Mesendoderm (in vitro differentiated cells): ENCODE measurements around the gene TNFAIP1.
"Not testable (repeated sequence)": the region's sequence is repeated elsewhere in the genome, so short reads cannot be mapped to it uniquely, and the experiment has no call there.

Source experiments
- DNase-seq: peaks from one replicate; pipeline ENCODE4 v3.0.0; 2013
- H2AK5ac ChIP-seq: 2 replicates; pipeline ENCODE4 v1.6.1; 2013; ENCODE audit warnings: low read length, inconsistent platforms
- H2BK120ac ChIP-seq: 2 replicates; pipeline ENCODE4 v1.6.1; 2013; ENCODE audit warnings: low read depth, mild to moderate bottlenecking, low read length, moderate library complexity, mixed read lengths
- H2BK15ac ChIP-seq: replicated peaks from 2 replicates; pipeline ENCODE4 v1.6.1; 2013; ENCODE audit warnings: low read depth, mild to moderate bottlenecking, moderate library complexity
- H2BK5ac ChIP-seq: 2 replicates; pipeline ENCODE4 v1.6.1; 2013; ENCODE audit warnings: low read length, inconsistent platforms
- H3K18ac ChIP-seq: 2 replicates; pipeline ENCODE4 v1.6.1; 2013; ENCODE audit warnings: mild to moderate bottlenecking, low read length, mixed read lengths
- H3K23ac ChIP-seq: one replicate; pipeline ENCODE4 v1.6.1; 2013; ENCODE audit warnings: low read length
- H3K27ac ChIP-seq: 2 replicates; pipeline ENCODE4 v1.5.1; 2013; ENCODE audit warnings: low read depth, mild to moderate bottlenecking, inconsistent platforms, low read length, moderate library complexity
- H3K27me3 ChIP-seq: 2 replicates; pipeline ENCODE4 v1.6.1; 2013; ENCODE audit warnings: low read length, control low read depth, mild to moderate bottlenecking, inconsistent platforms; ENCODE audit not compliant: insufficient read depth, poor library complexity
- H3K36me3 ChIP-seq: 2 replicates; pipeline ENCODE4 v1.6.1; 2013; ENCODE audit warnings: low read length, inconsistent platforms; ENCODE audit not compliant: control insufficient read depth, insufficient read depth
- H3K4ac ChIP-seq: one replicate; pipeline ENCODE4 v1.6.1; 2013; ENCODE audit warnings: low read depth, mild to moderate bottlenecking, low read length, moderate library complexity
- H3K4me1 ChIP-seq: 2 replicates; pipeline ENCODE4 v1.6.1; 2013; ENCODE audit warnings: low read depth, low read length, inconsistent platforms; ENCODE audit not compliant: control insufficient read depth
- H3K4me2 ChIP-seq: 2 replicates; pipeline ENCODE4 v1.6.1; 2013; ENCODE audit warnings: low read length
- H3K4me3 ChIP-seq: 2 replicates; pipeline ENCODE4 v1.5.1; 2013; ENCODE audit warnings: mild to moderate bottlenecking, low read length
- H3K56ac ChIP-seq: one replicate; pipeline ENCODE4 v1.6.1; 2013; ENCODE audit warnings: low read length
- H3K79me1 ChIP-seq: 2 replicates; pipeline ENCODE4 v1.6.1; 2013; ENCODE audit warnings: low read length, inconsistent platforms
- H3K79me2 ChIP-seq: 2 replicates; pipeline ENCODE4 v1.6.1; 2013; ENCODE audit warnings: mild to moderate bottlenecking, low read length; ENCODE audit not compliant: control insufficient read depth, insufficient read depth
- H3K9ac ChIP-seq: 2 replicates; pipeline ENCODE4 v1.6.1; 2013; ENCODE audit warnings: low read length, inconsistent platforms
- H4K5ac ChIP-seq: one replicate; pipeline ENCODE4 v1.6.1; 2013; ENCODE audit warnings: low read length
- H4K8ac ChIP-seq: one replicate; pipeline ENCODE4 v1.6.1; 2013; ENCODE audit warnings: low read depth, mild to moderate bottlenecking, control low read depth, low read length, moderate library complexity
- WGBS: extraction: QIAGEN DNeasy Blood & Tissue Kit; methylation state at CpG from one replicate; pipeline ENCODE4 v1.1.7; 2013; ENCODE audit warnings: low lambda C conversion rate, missing lambda C conversion rate; ENCODE audit not compliant: insufficient coverage; ENCODE audit errors: extremely low coverage; 5-methylcytosine and 5-hydroxymethylcytosine counted together

TNFAIP1 gene

DNA sequence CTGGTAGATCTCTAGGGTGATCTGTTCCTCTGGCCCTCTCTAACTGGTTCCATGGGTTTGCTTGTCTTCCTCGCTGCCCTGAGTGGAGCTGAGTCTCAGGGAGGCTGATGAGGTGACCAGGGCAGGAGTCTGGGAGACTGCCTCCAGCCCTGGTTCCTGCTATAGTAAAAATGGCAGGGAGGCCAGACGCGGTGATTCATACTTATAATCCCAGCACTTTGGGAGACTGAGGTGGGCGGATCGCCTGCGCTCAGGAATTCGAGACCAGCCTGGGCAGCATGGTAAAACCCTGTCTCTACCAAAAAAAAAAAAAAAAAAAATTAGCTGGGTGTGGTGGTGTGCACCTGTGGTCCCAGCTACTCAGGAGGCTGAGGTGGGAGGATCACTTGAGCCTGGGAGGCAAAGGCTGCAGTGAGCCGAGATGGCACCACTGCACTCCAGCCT lies 3.2 kb downstream of the TNFAIP1 start:
- not testable (repeated sequence) for H3K27ac ChIP-seq, H2BK5ac ChIP-seq
- WGBS: no CpG with 5 or more reads among the region's 8 CpGs

DNA sequence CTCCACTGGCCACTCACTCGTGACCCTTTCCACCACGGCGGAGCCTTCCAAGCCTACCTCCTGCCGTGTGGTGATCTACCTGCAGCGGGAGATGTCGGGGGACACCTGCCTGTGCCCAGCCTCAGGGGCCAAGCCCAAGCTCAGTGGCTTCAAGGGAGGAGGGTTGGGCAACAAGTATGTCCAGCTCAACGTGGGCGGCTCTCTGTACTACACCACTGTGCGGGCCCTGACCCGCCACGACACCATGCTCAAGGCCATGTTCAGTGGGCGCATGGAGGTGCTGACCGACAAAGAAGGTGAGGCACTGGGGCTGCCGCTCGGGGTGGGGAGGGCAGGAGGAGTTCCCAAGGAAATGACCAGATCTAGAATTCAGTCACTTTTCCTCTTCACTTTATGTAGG lies 3.9 kb downstream of the TNFAIP1 start:
- H3K27ac ChIP-seq: no peak overlapping the region
- no peak overlapping the region for H4K5ac ChIP-seq
- peaks cover 7% of the 10 kb centered on the region for H3K4me1 ChIP-seq
- whole genome bisulfite sequencing: no CpG with 5 or more reads among the region's 15 CpGs
- H3K27me3 ChIP-seq: no peaks in the 10 kb centered on the region
- no peak overlapping the region for H3K23ac ChIP-seq
- H2BK5ac ChIP-seq: no peak overlapping the region
- no peak overlapping the region for H2BK120ac ChIP-seq
- peaks cover 13% of the 10 kb centered on the region for H3K79me1 ChIP-seq
- H3K56ac ChIP-seq: no peak overlapping the region
- H2BK15ac ChIP-seq: no peak overlapping the region
- no peak overlapping the region for H3K4ac ChIP-seq
- H3K9ac ChIP-seq: no peak overlapping the region
- H3K18ac ChIP-seq: no peak overlapping the region
- H3K79me2 ChIP-seq: peaks cover 18% of the 10 kb centered on the region
- DNase-seq: no peak
- no peak overlapping the region for H4K8ac ChIP-seq
- peaks cover 5% of the 10 kb centered on the region for H3K36me3 ChIP-seq
- H2AK5ac ChIP-seq: no peak overlapping the region
- no peak overlapping the region for H3K4me3 ChIP-seq
- H3K4me2 ChIP-seq: no peak overlapping the region

More for the DNA sequence above, 3.2 kb downstream of the TNFAIP1 start:
- not testable (repeated sequence) for H3K4me2 ChIP-seq, H2AK5ac ChIP-seq, H3K36me3 ChIP-seq, H3K27me3 ChIP-seq, H2BK120ac ChIP-seq, H3K9ac ChIP-seq, H3K4me1 ChIP-seq, H3K56ac ChIP-seq, H3K4ac ChIP-seq, DNase-seq, H3K23ac ChIP-seq, H3K4me3 ChIP-seq, H4K5ac ChIP-seq, H4K8ac ChIP-seq, H3K18ac ChIP-seq, H2BK15ac ChIP-seq
- H3K79me1 ChIP-seq: peaks cover 16% of the 10 kb centered on the region
- peaks cover 18% of the 10 kb centered on the region for H3K79me2 ChIP-seq

GRCh38 chr17:28340374-28340773 lies 4.8 kb downstream of the TNFAIP1 start:
- Histone ChIP-seq H3K23ac (no peak overlapping the region), H3K4me1 (peaks cover 3% of the 10 kb centered on the region), H3K36me3 (peaks cover 8% of the 10 kb centered on the region), H3K4me2 (no peak overlapping the region), H3K4ac (no peak overlapping the region), H2BK5ac (no peak overlapping the region), H3K79me2 (peaks cover 18% of the 10 kb centered on the region), H4K8ac (no peak overlapping the region), H3K9ac (no peak overlapping the region), H3K18ac (no peak overlapping the region), H4K5ac (no peak overlapping the region), H2AK5ac (no peak overlapping the region), H3K4me3 (no peak overlapping the region), H3K56ac (no peak overlapping the region), H2BK15ac (no peak overlapping the region), H2BK120ac (no peak overlapping the region), H3K79me1 (peaks cover 9% of the 10 kb centered on the region), H3K27me3 (no peaks in the 10 kb centered on the region), H3K27ac (no peak overlapping the region)
- no peak for DNase-seq
- no CpG with 5 or more reads among the region's 6 CpGs for WGBS

GRCh38 chr17:28341516-28341915 lies 6.0 kb downstream of the TNFAIP1 start:
- Histone ChIP-seq H3K27ac (no peak overlapping the region), H4K8ac (no peak overlapping the region), H2BK15ac (no peak overlapping the region), H3K23ac (no peak overlapping the region), H3K4ac (no peak overlapping the region), H3K18ac (no peak overlapping the region), H3K4me3 (no peak overlapping the region), H3K27me3 (no peaks in the 10 kb centered on the region), H3K36me3 (peaks cover 11% of the 10 kb centered on the region), H3K79me1 (peaks cover 11% of the 10 kb centered on the region), H3K9ac (no peak overlapping the region), H2BK120ac (no peak overlapping the region), H3K79me2 (peaks cover 17% of the 10 kb centered on the region), H3K56ac (no peak overlapping the region), H2BK5ac (no peak overlapping the region), H4K5ac (no peak overlapping the region), H3K4me2 (no peak overlapping the region), H2AK5ac (no peak overlapping the region), H3K4me1 (peaks cover 3% of the 10 kb centered on the region)
- DNase-seq: no peak
- no CpG with 5 or more reads among the region's 11 CpGs for WGBS

DNA sequence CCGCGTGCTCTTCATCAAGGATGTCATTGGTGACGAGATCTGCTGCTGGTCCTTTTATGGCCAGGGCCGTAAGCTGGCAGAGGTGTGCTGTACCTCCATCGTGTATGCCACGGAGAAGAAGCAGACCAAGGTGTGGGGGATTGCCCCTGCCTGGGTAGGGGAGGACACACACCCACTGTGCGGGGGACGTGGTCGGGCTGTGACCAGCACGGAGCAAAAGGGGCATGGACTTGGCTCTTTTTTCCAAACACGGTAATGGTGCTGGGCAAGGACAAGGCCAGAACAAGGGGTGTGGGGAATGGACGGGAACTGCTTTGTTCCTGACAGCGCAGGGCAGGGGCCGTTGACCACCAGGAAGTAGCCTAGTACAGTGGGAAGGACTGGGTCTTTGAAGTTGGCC lies 6.8 kb downstream of the TNFAIP1 start:
- no peak for DNase-seq
- Histone ChIP-seq H2AK5ac (no peak overlapping the region), H3K23ac (no peak overlapping the region), H3K56ac (no peak overlapping the region), H3K27ac (no peak overlapping the region), H3K36me3 (peaks cover 12% of the 10 kb centered on the region), H2BK5ac (no peak overlapping the region), H3K4me3 (no peak overlapping the region), H4K8ac (no peak overlapping the region), H3K4me2 (no peak overlapping the region), H3K9ac (no peak overlapping the region), H3K18ac (no peak overlapping the region), H3K4me1 (no peaks in the 10 kb centered on the region), H3K79me2 (peaks cover 10% of the 10 kb centered on the region), H3K4ac (no peak overlapping the region), H2BK15ac (no peak overlapping the region), H3K27me3 (no peaks in the 10 kb centered on the region), H2BK120ac (no peak overlapping the region), H3K79me1 (peaks cover 7% of the 10 kb centered on the region), H4K5ac (no peak overlapping the region)
- no CpG with 5 or more reads among the region's 14 CpGs for WGBS

DNA sequence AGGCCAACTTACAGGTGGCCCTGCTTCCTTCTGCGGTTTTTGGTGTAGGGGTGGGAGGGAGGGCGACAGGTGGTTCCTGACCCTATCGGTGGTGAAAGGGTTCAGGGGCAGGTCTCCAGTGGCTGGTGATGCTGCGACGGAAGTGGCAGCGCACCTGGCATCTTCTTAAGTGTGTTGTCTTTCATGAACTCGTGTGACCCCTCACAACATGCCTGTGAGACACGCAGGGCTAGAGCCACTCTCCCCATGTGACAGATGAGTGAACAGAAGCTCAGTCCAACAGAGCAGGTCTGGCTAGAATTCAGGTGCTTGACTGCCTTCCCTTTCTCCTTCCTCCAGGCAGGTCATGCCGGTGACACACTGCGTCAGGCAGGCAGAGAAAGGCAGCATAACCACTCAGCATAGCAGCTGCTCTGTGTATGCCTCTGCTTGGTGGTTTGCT lies 8.0 kb downstream of the TNFAIP1 start:
- no CpG with 5 or more reads among the region's 10 CpGs for WGBS
- Histone ChIP-seq H3K9ac (no peak overlapping the region), H3K56ac (no peak overlapping the region), H3K4me3 (no peak overlapping the region), H2BK5ac (no peak overlapping the region), H2AK5ac (no peak overlapping the region), H3K79me2 (peaks cover 2% of the 10 kb centered on the region), H4K8ac (no peak overlapping the region), H2BK15ac (no peak overlapping the region), H3K4me2 (no peak overlapping the region), H3K23ac (no peak overlapping the region), H3K4me1 (no peaks in the 10 kb centered on the region), H3K27me3 (no peaks in the 10 kb centered on the region), H3K27ac (no peak overlapping the region), H3K18ac (no peak overlapping the region), H3K36me3 (peaks cover 14% of the 10 kb centered on the region), H3K79me1 (peaks cover 5% of the 10 kb centered on the region), H2BK120ac (no peak overlapping the region), H4K5ac (no peak overlapping the region), H3K4ac (no peak overlapping the region)
- DNase-seq: no peak
